HUES48 (cell line): ENCODE data around the gene MPC1.
"Not testable (repeated sequence)": the region's sequence is repeated elsewhere in the genome, so short reads cannot be mapped to it uniquely, and the experiment has no call there.

Experiments used
- H3K27ac ChIP-seq: one replicate; pipeline ENCODE4 v1.7.0; 2013; ENCODE audit warnings: low read depth, low read length, inconsistent platforms
- H3K27me3 ChIP-seq: 2 replicates; pipeline ENCODE4 v1.6.1; 2013; ENCODE audit warnings: mild to moderate bottlenecking, low read length; ENCODE audit not compliant: control insufficient read depth, insufficient read depth
- H3K36me3 ChIP-seq: 2 replicates; pipeline ENCODE4 v1.6.1; 2013; ENCODE audit warnings: low read length; ENCODE audit not compliant: control insufficient read depth, insufficient read depth
- H3K4me1 ChIP-seq: 2 replicates; pipeline ENCODE4 v1.6.1; 2013; ENCODE audit warnings: mild to moderate bottlenecking, low read length; ENCODE audit not compliant: control insufficient read depth, insufficient read depth
- H3K4me3 ChIP-seq: 2 replicates; pipeline ENCODE4 v1.5.1; 2013; ENCODE audit warnings: mild to moderate bottlenecking, low read depth, low read length
- H3K9ac ChIP-seq: 2 replicates; pipeline ENCODE4 v1.6.1; 2013; ENCODE audit warnings: mild to moderate bottlenecking, low read depth, low read length, moderate library complexity
- H3K9me3 ChIP-seq: 2 replicates; pipeline ENCODE4 v1.6.1; 2013; ENCODE audit warnings: low read length; ENCODE audit not compliant: control insufficient read depth, insufficient read depth

The MPC1 gene

GRCh38 chr6:166346449-166346848 is 36.3 kb downstream of the MPC1 start:
- no peaks in the 10 kb centered on the region for H3K27me3 ChIP-seq
- H3K9ac ChIP-seq: no peak overlapping the region
- no peak overlapping the region for H3K4me3 ChIP-seq
- peaks cover 8% of the 10 kb centered on the region for H3K4me1 ChIP-seq
- no peaks in the 10 kb centered on the region for H3K36me3 ChIP-seq
- no peak overlapping the region for H3K27ac ChIP-seq
- no peaks in the 10 kb centered on the region; the same call in 1 of the 2 replicates for H3K9me3 ChIP-seq

GRCh38 chr6:166345672-166346071 is 37.1 kb downstream of the MPC1 start:
- peaks cover 11% of the 10 kb centered on the region for H3K4me1 ChIP-seq
- not testable (repeated sequence) for H3K9me3 ChIP-seq, H3K36me3 ChIP-seq, H3K4me3 ChIP-seq, H3K27me3 ChIP-seq, H3K27ac ChIP-seq, H3K9ac ChIP-seq

GRCh38 chr6:166344921-166345320 is 37.8 kb downstream of the MPC1 start:
- peaks cover 11% of the 10 kb centered on the region for H3K4me1 ChIP-seq
- not testable (repeated sequence) for H3K9me3 ChIP-seq, H3K36me3 ChIP-seq, H3K4me3 ChIP-seq, H3K27me3 ChIP-seq, H3K27ac ChIP-seq, H3K9ac ChIP-seq

GRCh38 chr6:166344240-166344639 is 38.5 kb downstream of the MPC1 start:
- H3K27ac ChIP-seq: no peak overlapping the region
- H3K27me3 ChIP-seq: no peaks in the 10 kb centered on the region
- peaks cover 11% of the 10 kb centered on the region for H3K4me1 ChIP-seq
- no peak overlapping the region for H3K9ac ChIP-seq
- H3K36me3 ChIP-seq: peaks cover 7% of the 10 kb centered on the region
- H3K4me3 ChIP-seq: no peak overlapping the region
- no peaks in the 10 kb centered on the region; the same call in 1 of the 2 replicates for H3K9me3 ChIP-seq

GRCh38 chr6:166343150-166343487 is 39.6 kb downstream of the MPC1 start:
- Histone ChIP-seq H3K27me3 (no peaks in the 10 kb centered on the region), H3K4me1 (peaks cover 11% of the 10 kb centered on the region), H3K9me3 (no peaks in the 10 kb centered on the region), H3K36me3 (peaks cover 8% of the 10 kb centered on the region), H3K9ac (peak overlapping the region; percentile 62; the same call in 1 of the 2 replicates), H3K27ac (no peak overlapping the region), H3K4me3 (peak overlapping the region; percentile 72)

- no peaks in the 10 kb centered on the region for H3K9me3 ChIP-seq
- H3K9ac ChIP-seq: peak within 1 kb of the TSS; percentile 62
- H3K4me3 ChIP-seq: peak within 1 kb of the TSS; percentile 72
- no peaks in the 10 kb centered on the region for H3K27me3 ChIP-seq
- peak within 1 kb of the TSS; percentile 85 for H3K27ac ChIP-seq
- peaks cover 14% of the 10 kb centered on the region for H3K36me3 ChIP-seq
- peaks cover 11% of the 10 kb centered on the region for H3K4me1 ChIP-seq
Observed at GRCh38 chr6:166342349-166343149, 40.2 kb downstream of the MPC1 start, which contains the start of gene SFT2D1. TSS of gene SFT2D1 (minus strand) at chr6:166342545. CDS start at chr6:166342481, 64 bp downstream.

GRCh38 chr6:166341977-166342348 is 40.8 kb downstream of the MPC1 start:
- Histone ChIP-seq H3K9ac (peak overlapping the region; percentile 62), H3K9me3 (no peaks in the 10 kb centered on the region), H3K27me3 (no peaks in the 10 kb centered on the region), H3K4me1 (peaks cover 11% of the 10 kb centered on the region), H3K4me3 (peak overlapping the region; percentile 72), H3K27ac (peak overlapping the region; percentile 85), H3K36me3 (peaks cover 19% of the 10 kb centered on the region)

- H3K9ac ChIP-seq: peak overlapping the region; percentile 62
- H3K4me3 ChIP-seq: peak overlapping the region; percentile 72
- H3K36me3 ChIP-seq: peaks cover 24% of the 10 kb centered on the region
- H3K9me3 ChIP-seq: no peaks in the 10 kb centered on the region
- H3K27ac ChIP-seq: no peak overlapping the region
- H3K27me3 ChIP-seq: no peaks in the 10 kb centered on the region
- peaks cover 11% of the 10 kb centered on the region for H3K4me1 ChIP-seq
Observed at GRCh38 chr6:166341464-166341863, 41.3 kb downstream of the MPC1 start.

- Histone ChIP-seq H3K4me3 (no peak overlapping the region), H3K4me1 (peaks cover 12% of the 10 kb centered on the region), H3K9ac (no peak overlapping the region), H3K27ac (no peak overlapping the region), H3K9me3 (no peaks in the 10 kb centered on the region), H3K27me3 (no peaks in the 10 kb centered on the region), H3K36me3 (peaks cover 41% of the 10 kb centered on the region)
Observed at GRCh38 chr6:166338854-166339253, 43.9 kb downstream of the MPC1 start.

- no peak overlapping the region for H3K27ac ChIP-seq
- peaks cover 11% of the 10 kb centered on the region for H3K4me1 ChIP-seq
- peaks cover 41% of the 10 kb centered on the region for H3K36me3 ChIP-seq
- H3K9me3 ChIP-seq: no peaks in the 10 kb centered on the region
- H3K4me3 ChIP-seq: no peak overlapping the region
- H3K27me3 ChIP-seq: no peaks in the 10 kb centered on the region
- H3K9ac ChIP-seq: no peak overlapping the region
Observed at GRCh38 chr6:166336847-166337246, 45.9 kb downstream of the MPC1 start.

- H3K4me1 ChIP-seq: peaks cover 19% of the 10 kb centered on the region
- H3K36me3 ChIP-seq: peaks cover 37% of the 10 kb centered on the region
Observed at GRCh38 chr6:166335378-166336302, 47.1 kb downstream of the MPC1 start.

More at GRCh38 chr6:166335378-166336302, 47.1 kb downstream of the MPC1 start:
- H3K9me3 ChIP-seq: no peaks in the 10 kb centered on the region
- no peak overlapping the region for H3K27ac ChIP-seq
- no peak overlapping the region for H3K4me3 ChIP-seq
- no peaks in the 10 kb centered on the region for H3K27me3 ChIP-seq
- H3K9ac ChIP-seq: no peak overlapping the region
